K562 (cell line): ENCODE data around the gene ZNF595. TPM values are rescaled to one million over a fixed set of nuclear protein-coding genes. Genes with fewer than 3 reads are reported as not detected.
"Not testable (repeated sequence)": the region's sequence is repeated elsewhere in the genome, so short reads cannot be mapped to it uniquely, and the experiment has no call there.

Source experiments
- ATAC-seq: fragments of 200-7000 bp; cut with Tn5 transposase; 3 replicates; pipeline ENCODE4 v1.9.1; 2020; ENCODE audit warnings: moderate library complexity
- BruUV-seq: library from RNA; stranded (reverse); fragments of 400-500 nt; replicated peaks from 2 replicates; lab custom pipeline; 2021; lab: Mats Ljungman, UMichigan
- CTCF ChIA-PET: fragments of 300-600 bp; formaldehyde crosslinking; extraction: SDS; loops from one replicate; lab custom pipeline; 2021; ENCODE audit warnings: low intra/inter-chr PET ratio; lab: Yijun Ruan, JAX
- POLR2A ChIA-PET: fragments of 300-600, 350-650 bp; sonication (Branson Sonifier 250); formaldehyde crosslinking; extraction: SDS; loops from one replicate; lab custom pipeline; 2021; ENCODE audit warnings: antibody characterized with exemption, inconsistent platforms; lab: Yijun Ruan, JAX
- DNase-seq, 4 experiments: peaks; one replicate each; pipeline versions ENCODE4 v3.0.0 to v3.0.0-alpha.2; 2011 to 2018; ENCODE audit warnings: low spot score in 3 of 4, mixed read lengths in 3 of 4; ENCODE audit errors: extremely low read depth in 1 of 4
- FAIRE-seq: peaks from 2 replicates; lab custom pipeline; 2011; peaks lifted over from hg19 to GRCh38; lab: Jason Lieb, UNC
- H2AFZ ChIP-seq: 2 replicates; pipeline ENCODE4 v1.6.0; 2011; ENCODE audit warnings: low read depth, low read length, control low read depth, inconsistent platforms
- H3K27ac ChIP-seq: fragments of 200-600 bp; 3 replicates; pipeline ENCODE4 v1.8.0; 2011; ENCODE audit warnings: low read depth, mild to moderate bottlenecking, control low read depth, inconsistent platforms, low read length, moderate library complexity, mixed read lengths; ENCODE audit errors: extremely low read depth
- H3K27me3 ChIP-seq, 2 experiments: fragments of 300-600 bp in 1 of 2; 2 replicates in 1 of 2; 3 replicates in 1 of 2; pipeline versions ENCODE4 v1.6.0 to v1.8.0; 2011; ENCODE audit warnings: inconsistent platforms in 2 of 2, low read length in 2 of 2, mild to moderate bottlenecking in 1 of 2, mixed read lengths in 1 of 2, moderate library complexity in 1 of 2; ENCODE audit not compliant: control insufficient read depth in 2 of 2, insufficient read depth in 2 of 2
- H3K36me3 ChIP-seq: fragments of 300-600 bp; 3 replicates; pipeline ENCODE4 v1.8.0; 2011; ENCODE audit warnings: mild to moderate bottlenecking, low read length, inconsistent platforms; ENCODE audit not compliant: control insufficient read depth, insufficient read depth
- H3K4me1 ChIP-seq, 2 experiments: fragments of 200-600 bp in 1 of 2; replicated peaks in 1 of 2; 2 replicates in 1 of 2; 3 replicates in 1 of 2; pipeline versions ENCODE4 v1.5.1 to v1.8.0; 2011; ENCODE audit warnings: inconsistent platforms in 2 of 2, low read length in 2 of 2, mild to moderate bottlenecking in 1 of 2, mixed read lengths in 1 of 2, moderate library complexity in 1 of 2; ENCODE audit not compliant: control insufficient read depth in 2 of 2, insufficient read depth in 2 of 2
- H3K4me2 ChIP-seq: 2 replicates; pipeline ENCODE4 v1.6.1; 2011; ENCODE audit warnings: low read length, control low read depth, inconsistent platforms, mixed read lengths; ENCODE audit not compliant: insufficient read depth
- H3K4me3 ChIP-seq: fragments of 200-600 bp; sonication (generic), shearing (Covaris generic); 2 replicates; pipeline ENCODE4 v1.5.1; 2016; ENCODE audit warnings: control low read depth, inconsistent platforms
- H3K79me2 ChIP-seq: fragments of 200-600 bp; 3 replicates; pipeline ENCODE4 v1.8.0; 2011; ENCODE audit warnings: low read length, inconsistent platforms; ENCODE audit not compliant: control insufficient read depth, insufficient read depth
- H3K9ac ChIP-seq, 2 experiments: 2 replicates each; pipeline versions ENCODE4 v1.6.0 to v1.6.1; 2011; ENCODE audit warnings: low read depth in 2 of 2, low read length in 2 of 2, control low read depth in 1 of 2, inconsistent platforms in 1 of 2, mild to moderate bottlenecking in 1 of 2, mixed read lengths in 1 of 2; ENCODE audit not compliant: insufficient read depth in 1 of 2
- H3K9me1 ChIP-seq: one replicate; pipeline ENCODE4 v1.6.0; 2011; ENCODE audit warnings: inconsistent platforms, mild to moderate bottlenecking, low read length, moderate library complexity; ENCODE audit not compliant: control insufficient read depth, insufficient read depth
- H3K9me3 ChIP-seq: replicated peaks from 2 replicates; pipeline ENCODE4 v1.5.1; 2011; ENCODE audit warnings: low read depth, low read length, inconsistent platforms; ENCODE audit not compliant: control insufficient read depth, insufficient read depth
- H4K20me1 ChIP-seq: replicated peaks from 2 replicates; pipeline ENCODE4 v1.6.1; 2011; ENCODE audit warnings: low read length, inconsistent platforms, mixed read lengths; ENCODE audit not compliant: control insufficient read depth, insufficient read depth
- E2F6 ChIP-seq, 2 experiments: IDR thresholded peaks; 2 replicates each; pipeline ENCODE4 v1.6.1; 2011; ENCODE audit warnings: borderline replicate concordance in 1 of 2, control low read depth in 1 of 2, low read depth in 1 of 2, low read length in 1 of 2, mild to moderate bottlenecking in 1 of 2, mixed read lengths in 1 of 2, moderate library complexity in 1 of 2; ENCODE audit not compliant: insufficient read depth in 1 of 2, insufficient read length in 1 of 2, poor library complexity in 1 of 2, severe bottlenecking in 1 of 2; ENCODE audit errors: extremely low read depth in 1 of 2
- L3MBTL2 ChIP-seq: fragments of 450-650 bp; IDR thresholded peaks from 2 replicates; pipeline ENCODE4 v1.6.1; 2016; ENCODE audit warnings: mild to moderate bottlenecking, moderate library complexity
- MGA ChIP-seq: fragments of 450-650 bp; IDR thresholded peaks from 2 replicates; pipeline ENCODE4 v1.6.1; 2016; ENCODE audit warnings: mild to moderate bottlenecking, moderate library complexity
- ZNF274 ChIP-seq: IDR thresholded peaks from 2 replicates; pipeline ENCODE4 v1.6.1; 2011; ENCODE audit warnings: low read depth, mild to moderate bottlenecking, low read length, moderate library complexity, borderline replicate concordance
- WGBS: fragments of 100-300 bp; shearing (Covaris generic); methylation state at CpG from one replicate; pipeline ENCODE4 v1.1.6; 2016; ENCODE audit warnings: low coverage, mixed read lengths; ENCODE audit not compliant: insufficient coverage; ENCODE audit errors: missing lambda C conversion rate; 5-methylcytosine and 5-hydroxymethylcytosine counted together
- in situ Hi-C: fragments of 300-500 bp; cut with MboI; formaldehyde crosslinking; loops from 4 replicates; pipeline ENCODE4 v1.15.0; 2018; ENCODE audit warnings: inconsistent platforms, mixed read lengths
- intact Hi-C: fragments of 100-400 bp; cut with micrococcal nuclease; formaldehyde crosslinking; loops from 2 replicates; pipeline ENCODE4 v1.14.2; 2022
- polyA plus RNA-seq, 8 experiments: library from polyadenylated mRNA; depleted of rRNA in 4 of 8; stranded (reverse) in 5 of 8; unstranded in 3 of 8; fragments of >200 nt; fragmentation: Nextera tagmentation in 2 of 8; fragmentation: Illumina TruSeq in 1 of 8; extraction: Ambion mirVana in 2 of 8; extraction: Trizol in 1 of 8; gene quantifications; 2 replicates each; pipeline versions ENCODE4 v1.2.1 to v1.2.3, GENCODE V29; 2011 to 2014; ENCODE audit warnings: inconsistent platforms in 1 of 8, missing spikeins in 1 of 8
- total RNA-seq, 7 experiments: library from RNA; depleted of rRNA in 6 of 7; stranded (reverse); fragments of >200 nt in 6 of 7; fragmentation: Illumina TruSeq in 2 of 7; extraction: Trizol in 2 of 7; gene quantifications; 2 replicates each; pipeline versions ENCODE4 v1.2.1 to v1.2.3, GENCODE V29; 2011 to 2021; ENCODE audit warnings: low replicate concordance in 1 of 7

ZNF595 gene
- total and polyA plus RNA-seq, 9 of the 15 experiments (the other 6 are each of a cell fraction or from before 2014, with no cell fraction given) = 116 to 632 (median 237) TPM

- DNase-seq, intact Hi-C loops, H3K4me1 ChIP-seq, H3K4me3 ChIP-seq, H3K9me1 ChIP-seq, CTCF ChIA-PET, H4K20me1 ChIP-seq, H2AFZ ChIP-seq, in situ Hi-C loops, H3K27ac ChIP-seq, POLR2A ChIA-PET, H3K4me2 ChIP-seq, H3K9ac ChIP-seq, ATAC-seq, FAIRE-seq, H3K79me2 ChIP-seq, H3K27me3 ChIP-seq: not testable (repeated sequence)
- 65% methylated on average over 7 of the region's 7 CpGs for WGBS
- TSS peak; percentile 23 for BruUV-seq
- H3K9me3 ChIP-seq = peaks cover 22% of the 10 kb centered on the region
- TF ChIP-seq ZNF274 (peak; percentile 96), L3MBTL2 (peak; percentile 46; the same call in 1 of the 2 replicates), MGA (peak; percentile 65), E2F6 (IDR thresholded peaks at IDR 0.05; ENCODE audit: borderline replicate concordance in 1 of 2, extremely low read depth in 1 of 2, insufficient read depth in 1 of 2, insufficient read length in 1 of 2, low read depth in 1 of 2, low read length in 1 of 2, poor library complexity in 1 of 2, severe bottlenecking in 1 of 2) (peak in 1 of 2 experiments; percentile 32)
- H3K36me3 ChIP-seq = peaks cover 16% of the 10 kb centered on the region
Observed at GRCh38 chr4:86559-87324, 33.6 kb downstream of the ZNF595 start.
